A549 (cell line): ENCODE data around the gene COPS4.
A peak's percentile ranks its signal among the peaks of the same experiment; 100 is the strongest.

Experiments
- POLR2A ChIP-seq: IDR thresholded peaks from 2 replicates; pipeline ENCODE4 v1.6.1; 2012; ENCODE audit warnings: mild to moderate bottlenecking, low read length
- RAD21 ChIP-seq, 2 experiments: fragments of >200 bp in 1 of 2; sonication (Bioruptor Twin) in 1 of 2; formaldehyde crosslinking in 1 of 2; IDR thresholded peaks in 1 of 2; conservative IDR thresholded peaks in 1 of 2; 2 replicates in 1 of 2; 3 replicates in 1 of 2; pipeline ENCODE4 v1.6.1; 2012 to 2018; ENCODE audit warnings: inconsistent platforms in 1 of 2
- RFX5 ChIP-seq: fragments of 450-650 bp; IDR thresholded peaks from 2 replicates; pipeline ENCODE4 v1.7.1; 2014; ENCODE audit warnings: antibody characterized with exemption, mild to moderate bottlenecking, moderate library complexity
- RNF2 ChIP-seq: fragments of 200-600 bp; sonication (generic); IDR thresholded peaks from 2 replicates; pipeline ENCODE4 v1.6.1; 2016; ENCODE audit warnings: low read depth, mild to moderate bottlenecking, antibody characterized with exemption, moderate library complexity, borderline replicate concordance
- ZC3H11A ChIP-seq: fragments of 450-650 bp; IDR thresholded peaks from 2 replicates; pipeline ENCODE4 v1.6.1; 2014; ENCODE audit warnings: antibody characterized with exemption, mild to moderate bottlenecking
- ZNF302 ChIP-seq: fragments of 250-450 bp; sonication (Bioruptor Pico); IDR thresholded peaks from 2 replicates; pipeline ENCODE4 v1.9.0; 2021; ENCODE audit warnings: inconsistent platforms, mild to moderate bottlenecking, moderate library complexity
- TF ChIP-seq, protein P1 (sequence below): fragments of 250-450 bp; sonication (Bioruptor Pico); IDR thresholded peaks from 2 replicates; pipeline ENCODE4 v1.5.0; 2021; ENCODE audit warnings: mild to moderate bottlenecking, moderate library complexity, borderline replicate concordance
- TF ChIP-seq, protein P2 (sequence below): fragments of >200 bp; sonication (Bioruptor Twin); formaldehyde crosslinking; IDR thresholded peaks from 3 replicates; pipeline ENCODE4 v1.5.1; 2016
- TF ChIP-seq, protein P3 (sequence below): fragments of 450-650 bp; IDR thresholded peaks from 2 replicates; pipeline ENCODE4 v1.6.1; 2014; ENCODE audit warnings: antibody characterized with exemption

GRCh38 chr4:83054928-83055327, 19.9 kb downstream of the COPS4 start:
- TF ChIP-seq, protein P1, sequence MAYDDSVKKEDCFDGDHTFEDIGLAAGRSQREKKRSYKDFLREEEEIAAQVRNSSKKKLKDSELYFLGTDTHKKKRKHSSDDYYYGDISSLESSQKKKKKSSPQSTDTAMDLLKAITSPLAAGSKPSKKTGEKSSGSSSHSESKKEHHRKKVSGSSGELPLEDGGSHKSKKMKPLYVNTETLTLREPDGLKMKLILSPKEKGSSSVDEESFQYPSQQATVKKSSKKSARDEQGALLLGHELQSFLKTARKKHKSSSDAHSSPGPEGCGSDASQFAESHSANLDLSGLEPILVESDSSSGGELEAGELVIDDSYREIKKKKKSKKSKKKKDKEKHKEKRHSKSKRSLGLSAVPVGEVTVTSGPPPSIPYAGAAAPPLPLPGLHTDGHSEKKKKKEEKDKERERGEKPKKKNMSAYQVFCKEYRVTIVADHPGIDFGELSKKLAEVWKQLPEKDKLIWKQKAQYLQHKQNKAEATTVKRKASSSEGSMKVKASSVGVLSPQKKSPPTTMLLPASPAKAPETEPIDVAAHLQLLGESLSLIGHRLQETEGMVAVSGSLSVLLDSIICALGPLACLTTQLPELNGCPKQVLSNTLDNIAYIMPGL (CRISPR knock-in tag): no peak
- TF ChIP-seq RAD21 (conservative IDR thresholded peaks at IDR 0.05 in 1 of 2, IDR thresholded peaks at IDR 0.05 in 1 of 2) (peak; percentile 61 to 69), RNF2 (no peak), ZNF302 (CRISPR knock-in tag) (no peak), ZC3H11A (no peak), POLR2A (no peak), RFX5 (no peak)
- TF ChIP-seq, protein P2, sequence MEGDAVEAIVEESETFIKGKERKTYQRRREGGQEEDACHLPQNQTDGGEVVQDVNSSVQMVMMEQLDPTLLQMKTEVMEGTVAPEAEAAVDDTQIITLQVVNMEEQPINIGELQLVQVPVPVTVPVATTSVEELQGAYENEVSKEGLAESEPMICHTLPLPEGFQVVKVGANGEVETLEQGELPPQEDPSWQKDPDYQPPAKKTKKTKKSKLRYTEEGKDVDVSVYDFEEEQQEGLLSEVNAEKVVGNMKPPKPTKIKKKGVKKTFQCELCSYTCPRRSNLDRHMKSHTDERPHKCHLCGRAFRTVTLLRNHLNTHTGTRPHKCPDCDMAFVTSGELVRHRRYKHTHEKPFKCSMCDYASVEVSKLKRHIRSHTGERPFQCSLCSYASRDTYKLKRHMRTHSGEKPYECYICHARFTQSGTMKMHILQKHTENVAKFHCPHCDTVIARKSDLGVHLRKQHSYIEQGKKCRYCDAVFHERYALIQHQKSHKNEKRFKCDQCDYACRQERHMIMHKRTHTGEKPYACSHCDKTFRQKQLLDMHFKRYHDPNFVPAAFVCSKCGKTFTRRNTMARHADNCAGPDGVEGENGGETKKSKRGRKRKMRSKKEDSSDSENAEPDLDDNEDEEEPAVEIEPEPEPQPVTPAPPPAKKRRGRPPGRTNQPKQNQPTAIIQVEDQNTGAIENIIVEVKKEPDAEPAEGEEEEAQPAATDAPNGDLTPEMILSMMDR: peak; percentile 55
- TF ChIP-seq, protein P3, sequence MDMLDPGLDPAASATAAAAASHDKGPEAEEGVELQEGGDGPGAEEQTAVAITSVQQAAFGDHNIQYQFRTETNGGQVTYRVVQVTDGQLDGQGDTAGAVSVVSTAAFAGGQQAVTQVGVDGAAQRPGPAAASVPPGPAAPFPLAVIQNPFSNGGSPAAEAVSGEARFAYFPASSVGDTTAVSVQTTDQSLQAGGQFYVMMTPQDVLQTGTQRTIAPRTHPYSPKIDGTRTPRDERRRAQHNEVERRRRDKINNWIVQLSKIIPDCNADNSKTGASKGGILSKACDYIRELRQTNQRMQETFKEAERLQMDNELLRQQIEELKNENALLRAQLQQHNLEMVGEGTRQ: no peak
